Mucosa of descending colon (tissue), 3 donors: ENCODE measurements around the gene HOXC6. TPM values are rescaled to one million over a fixed set of nuclear protein-coding genes. Genes with fewer than 3 reads are reported as not detected.
A peak's percentile ranks its signal among the peaks of the same experiment; 100 is the strongest.

ENCODE experiments used
- ATAC-seq: fragments of 200-7000 bp; cut with Tn5 transposase; one replicate; pipeline ENCODE4 v1.9.1; 2020; ENCODE audit warnings: mild to moderate bottlenecking, moderate library complexity
- DNase-seq, 3 donors: peaks; one replicate each; pipeline ENCODE4 v3.0.0-alpha.2; 2020
- H3K36me3 ChIP-seq: fragments of 200-600 bp; one replicate; pipeline ENCODE4 v1.8.0; 2021; ENCODE audit warnings: low read depth, mild to moderate bottlenecking
- H3K4me1 ChIP-seq: fragments of 200-600 bp; one replicate; pipeline ENCODE4 v1.8.0; 2021; ENCODE audit warnings: low read depth, mild to moderate bottlenecking
- H3K4me3 ChIP-seq: fragments of 200-600 bp; one replicate; pipeline ENCODE4 v1.8.0; 2021; ENCODE audit warnings: mild to moderate bottlenecking
- H3K9me3 ChIP-seq: fragments of 200-600 bp; one replicate; pipeline ENCODE4 v1.8.0; 2021; ENCODE audit warnings: mild to moderate bottlenecking
- CTCF ChIP-seq: fragments of 200-600 bp; IDR thresholded peaks from one replicate; pipeline ENCODE4 v1.8.0; 2022; ENCODE audit warnings: antibody characterized with exemption, mild to moderate bottlenecking
- intact Hi-C, 2 donors: fragments of 100-400 bp; cut with DNase I in 1 of 2; cut with micrococcal nuclease in 1 of 2; formaldehyde crosslinking; loops; one replicate each; pipeline versions ENCODE4 v1.11.0 to v1.11.1; 2022; cut with DNase I, micrococcal nuclease
- total RNA-seq, 3 donors: library from RNA; stranded (reverse); fragmentation: NEBNext Ultra II Directional in 2 of 3; extraction: Animal tissue kit (Norgen Biotek cat#: 25700) in 2 of 3; gene quantifications; one replicate each; pipeline versions ENCODE4 v1.2.1 to v1.2.4, GENCODE V29; 2021 to 2023
- donor health status: DM: no; HTN: no; CAD: no; lungs with moderate emphysema.
- donor health status: DM: no; HTN: no; CAD: no.
- donor health status: DM: no; HTN: yes; CAD: no.

The HOXC6 gene
- total RNA-seq, 3 donors from 2014 or later = 0.22 to 0.32 TPM; not detected in 1

DNA sequence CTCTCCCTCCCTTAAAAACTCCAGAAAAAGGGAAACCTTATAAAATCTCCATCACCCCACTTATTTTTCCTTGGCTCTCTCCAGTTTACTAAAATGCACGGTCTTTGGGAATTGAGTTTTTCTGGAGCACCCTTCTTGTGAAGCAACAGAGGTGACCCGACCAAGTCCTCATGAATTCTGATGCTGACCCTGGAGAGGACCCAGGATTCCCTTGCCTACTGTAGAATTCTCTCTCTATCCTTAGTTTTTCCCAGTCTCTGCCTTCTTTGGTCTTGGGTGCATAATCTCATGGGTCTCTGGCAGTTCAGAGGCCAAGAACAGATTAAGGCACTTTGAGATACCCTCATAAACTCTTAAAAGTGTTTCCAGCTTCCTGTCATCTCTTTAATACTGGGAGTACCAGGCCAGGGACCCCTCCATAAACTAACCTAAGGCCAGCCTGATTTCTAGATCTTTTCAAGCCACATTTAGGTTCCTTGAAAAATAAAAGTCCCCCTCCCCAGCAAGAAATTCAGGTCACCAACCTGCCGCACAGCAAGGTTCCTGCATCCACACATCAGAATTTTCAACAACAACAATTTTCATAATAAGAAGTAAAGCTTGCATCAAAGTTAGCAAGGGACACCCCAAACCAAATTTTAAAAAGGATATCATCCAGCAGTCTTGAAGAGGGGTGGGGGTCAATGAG, 20.3 kb downstream of the HOXC6 start:
- intact Hi-C loops = no loop called here
- Histone ChIP-seq H3K9me3 (no peaks in the 10 kb centered on the region), H3K36me3 (no peaks in the 10 kb centered on the region), H3K4me3 (no peak overlapping the region), H3K4me1 (no peaks in the 10 kb centered on the region)
- TF ChIP-seq CTCF = no peak
- no peak for DNase-seq
- no peak for ATAC-seq

GRCh38 chr12:54049108-54049507, 20.9 kb downstream of the HOXC6 start:
- no peak for TF ChIP-seq CTCF
- Histone ChIP-seq H3K4me3 (no peak overlapping the region), H3K9me3 (no peaks in the 10 kb centered on the region), H3K4me1 (peaks cover 4% of the 10 kb centered on the region), H3K36me3 (no peaks in the 10 kb centered on the region)
- ATAC-seq = no peak
- intact Hi-C loops = no loop called here
- DNase-seq = no peak

DNA sequence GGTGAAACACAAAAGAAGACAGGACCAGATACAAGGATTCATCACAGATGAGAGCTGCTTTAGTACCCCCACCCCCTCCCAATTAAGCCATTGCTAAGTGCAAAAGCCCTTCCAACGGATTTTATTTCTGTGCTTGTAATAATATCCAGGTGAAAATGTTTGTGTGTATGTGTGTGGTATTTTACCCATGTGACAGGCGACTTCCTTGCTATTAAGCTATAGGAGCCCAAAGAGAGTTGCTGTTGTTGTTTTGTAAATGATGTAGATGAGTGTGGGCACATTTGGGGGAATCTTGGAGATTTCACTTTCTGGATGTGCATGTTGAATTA, 22.2 kb downstream of the HOXC6 start:
- ATAC-seq (no peak), DNase-seq (no peak)
- Histone ChIP-seq H3K9me3 (no peaks in the 10 kb centered on the region), H3K4me1 (peaks cover 4% of the 10 kb centered on the region), H3K4me3 (no peak overlapping the region), H3K36me3 (no peaks in the 10 kb centered on the region)
- intact Hi-C loops = no loop called here
- no peak for TF ChIP-seq CTCF

GRCh38 chr12:54051026-54051842, 23.0 kb downstream of the HOXC6 start:
- ATAC-seq = no peak
- Histone ChIP-seq H3K9me3 (no peaks in the 10 kb centered on the region), H3K36me3 (no peaks in the 10 kb centered on the region), H3K4me3 (no peak overlapping the region), H3K4me1 (peaks cover 4% of the 10 kb centered on the region)
- no peak for DNase-seq
- intact Hi-C loops = no loop called here
- TF ChIP-seq CTCF = no peak

- peak; percentile 79 for ATAC-seq
- peak in 2 of 3 donors; percentile 52 to 55 for DNase-seq
These were observed 23.7 kb downstream of the HOXC6 start for GRCh38 chr12:54051874-54052437.

More at GRCh38 chr12:54051874-54052437, 23.7 kb downstream of the HOXC6 start:
- Histone ChIP-seq H3K9me3 (no peaks in the 10 kb centered on the region), H3K4me3 (no peak overlapping the region), H3K4me1 (peaks cover 4% of the 10 kb centered on the region), H3K36me3 (no peaks in the 10 kb centered on the region)
- intact Hi-C loops = no loop called here
- TF ChIP-seq CTCF = no peak
